ENCODE results near the gene TAS2R20. TPM values are rescaled to one million over a fixed set of nuclear protein-coding genes. Genes with fewer than 3 reads are reported as not detected.
A peak's percentile ranks its signal among the peaks of the same experiment; 100 is the strongest.

The TAS2R20 gene
- total and polyA plus RNA-seq, 2 of the 13 experiments (the other 11 are each of a cell fraction or from before 2014, with no cell fraction given), result 0.54 to 2.9 TPM

DNA sequence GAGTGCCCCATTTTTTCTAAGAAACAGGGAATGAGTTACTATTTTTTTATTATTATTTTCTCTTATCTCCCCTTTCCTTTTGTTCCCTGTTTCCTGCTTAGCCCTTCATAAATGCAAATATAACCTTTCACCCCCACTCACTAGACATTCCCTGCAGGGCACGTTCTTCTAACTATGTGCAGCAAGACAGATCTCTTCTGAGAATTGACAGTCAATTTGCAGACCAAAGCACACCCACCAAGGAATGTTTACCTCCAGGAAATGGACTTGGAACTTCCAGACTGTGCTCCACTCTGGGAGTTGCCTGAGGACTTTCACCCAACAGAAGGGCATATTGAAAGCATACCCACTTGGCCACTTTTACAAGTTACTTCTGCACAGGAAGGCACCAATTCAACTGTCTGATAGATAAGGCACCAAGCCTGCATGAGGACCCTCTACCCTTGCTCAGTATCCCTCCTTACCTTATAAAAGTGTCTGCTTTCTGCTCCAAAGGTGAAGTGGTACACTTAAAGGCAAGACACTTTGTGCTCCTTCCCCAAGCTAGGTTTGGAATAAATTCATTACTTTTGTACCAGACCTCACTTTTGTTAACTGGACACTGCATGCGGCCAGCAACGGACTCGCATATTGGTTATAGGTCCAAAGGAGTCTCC is 17.8 kb upstream of the TAS2R20 start (continued):
- TF ChIP-seq, protein P1, sequence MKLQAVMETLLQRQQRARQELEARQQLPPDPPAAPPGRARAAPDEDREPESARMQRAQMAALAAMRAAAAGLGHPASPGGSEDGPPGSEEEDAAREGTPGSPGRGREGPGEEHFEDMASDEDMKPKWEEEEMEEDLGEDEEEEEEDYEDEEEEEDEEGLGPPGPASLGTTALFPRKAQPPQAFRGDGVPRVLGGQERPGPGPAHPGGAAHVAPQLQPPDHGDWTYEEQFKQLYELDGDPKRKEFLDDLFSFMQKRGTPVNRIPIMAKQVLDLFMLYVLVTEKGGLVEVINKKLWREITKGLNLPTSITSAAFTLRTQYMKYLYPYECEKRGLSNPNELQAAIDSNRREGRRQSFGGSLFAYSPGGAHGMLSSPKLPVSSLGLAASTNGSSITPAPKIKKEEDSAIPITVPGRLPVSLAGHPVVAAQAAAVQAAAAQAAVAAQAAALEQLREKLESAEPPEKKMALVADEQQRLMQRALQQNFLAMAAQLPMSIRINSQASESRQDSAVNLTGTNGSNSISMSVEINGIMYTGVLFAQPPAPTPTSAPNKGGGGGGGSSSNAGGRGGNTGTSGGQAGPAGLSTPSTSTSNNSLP (IDR thresholded peaks at IDR 0.05; ENCODE audit: low read depth, low read length), result no peak
- peak; percentile 95 for TF ChIP-seq PPARG (CRISPR knock-in tag; conservative IDR thresholded peaks at IDR 0.05)
- TF ChIP-seq, protein P2, sequence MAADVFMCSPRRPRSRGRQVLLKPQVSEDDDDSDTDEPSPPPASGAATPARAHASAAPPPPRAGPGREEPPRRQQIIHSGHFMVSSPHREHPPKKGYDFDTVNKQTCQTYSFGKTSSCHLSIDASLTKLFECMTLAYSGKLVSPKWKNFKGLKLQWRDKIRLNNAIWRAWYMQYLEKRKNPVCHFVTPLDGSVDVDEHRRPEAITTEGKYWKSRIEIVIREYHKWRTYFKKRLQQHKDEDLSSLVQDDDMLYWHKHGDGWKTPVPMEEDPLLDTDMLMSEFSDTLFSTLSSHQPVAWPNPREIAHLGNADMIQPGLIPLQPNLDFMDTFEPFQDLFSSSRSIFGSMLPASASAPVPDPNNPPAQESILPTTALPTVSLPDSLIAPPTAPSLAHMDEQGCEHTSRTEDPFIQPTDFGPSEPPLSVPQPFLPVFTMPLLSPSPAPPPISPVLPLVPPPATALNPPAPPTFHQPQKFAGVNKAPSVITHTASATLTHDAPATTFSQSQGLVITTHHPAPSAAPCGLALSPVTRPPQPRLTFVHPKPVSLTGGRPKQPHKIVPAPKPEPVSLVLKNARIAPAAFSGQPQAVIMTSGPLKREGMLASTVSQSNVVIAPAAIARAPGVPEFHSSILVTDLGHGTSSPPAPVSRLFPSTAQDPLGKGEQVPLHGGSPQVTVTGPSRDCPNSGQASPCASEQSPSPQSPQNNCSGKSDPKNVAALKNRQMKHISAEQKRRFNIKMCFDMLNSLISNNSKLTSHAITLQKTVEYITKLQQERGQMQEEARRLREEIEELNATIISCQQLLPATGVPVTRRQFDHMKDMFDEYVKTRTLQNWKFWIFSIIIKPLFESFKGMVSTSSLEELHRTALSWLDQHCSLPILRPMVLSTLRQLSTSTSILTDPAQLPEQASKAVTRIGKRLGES (CRISPR knock-in tag; IDR thresholded peaks at IDR 0.05; ENCODE audit: borderline replicate concordance), result no peak
- TF ChIP-seq ZNF343 (CRISPR knock-in tag; IDR thresholded peaks at IDR 0.05), result no peak
- TF ChIP-seq RFXAP (CRISPR knock-in tag; IDR thresholded peaks at IDR 0.05; ENCODE audit: borderline replicate concordance), result no peak
- TF ChIP-seq HOXD1 (CRISPR knock-in tag; IDR thresholded peaks at IDR 0.05), result peak; percentile 77; the same call in 1 of the 2 replicates
- TF ChIP-seq, protein P3, sequence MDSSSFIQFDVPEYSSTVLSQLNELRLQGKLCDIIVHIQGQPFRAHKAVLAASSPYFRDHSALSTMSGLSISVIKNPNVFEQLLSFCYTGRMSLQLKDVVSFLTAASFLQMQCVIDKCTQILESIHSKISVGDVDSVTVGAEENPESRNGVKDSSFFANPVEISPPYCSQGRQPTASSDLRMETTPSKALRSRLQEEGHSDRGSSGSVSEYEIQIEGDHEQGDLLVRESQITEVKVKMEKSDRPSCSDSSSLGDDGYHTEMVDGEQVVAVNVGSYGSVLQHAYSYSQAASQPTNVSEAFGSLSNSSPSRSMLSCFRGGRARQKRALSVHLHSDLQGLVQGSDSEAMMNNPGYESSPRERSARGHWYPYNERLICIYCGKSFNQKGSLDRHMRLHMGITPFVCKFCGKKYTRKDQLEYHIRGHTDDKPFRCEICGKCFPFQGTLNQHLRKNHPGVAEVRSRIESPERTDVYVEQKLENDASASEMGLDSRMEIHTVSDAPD (CRISPR knock-in tag; IDR thresholded peaks at IDR 0.05), result no peak; the same call in 1 of the 2 replicates
- TF ChIP-seq SAP130 (CRISPR knock-in tag; IDR thresholded peaks at IDR 0.05; ENCODE audit: low read depth), result peak; percentile 83
- TF ChIP-seq MED13 (CRISPR knock-in tag; IDR thresholded peaks at IDR 0.05), result no peak
- TF ChIP-seq KLF12 (CRISPR knock-in tag; IDR thresholded peaks at IDR 0.05; ENCODE audit: borderline replicate concordance), result no peak; the same call in 1 of the 2 replicates
- TF ChIP-seq, protein P4, sequence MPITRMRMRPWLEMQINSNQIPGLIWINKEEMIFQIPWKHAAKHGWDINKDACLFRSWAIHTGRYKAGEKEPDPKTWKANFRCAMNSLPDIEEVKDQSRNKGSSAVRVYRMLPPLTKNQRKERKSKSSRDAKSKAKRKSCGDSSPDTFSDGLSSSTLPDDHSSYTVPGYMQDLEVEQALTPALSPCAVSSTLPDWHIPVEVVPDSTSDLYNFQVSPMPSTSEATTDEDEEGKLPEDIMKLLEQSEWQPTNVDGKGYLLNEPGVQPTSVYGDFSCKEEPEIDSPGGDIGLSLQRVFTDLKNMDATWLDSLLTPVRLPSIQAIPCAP (CRISPR knock-in tag; IDR thresholded peaks at IDR 0.05; ENCODE audit: low read depth), result no peak
- TF ChIP-seq ARNT (IDR thresholded peaks at IDR 0.05), result no peak
- TF ChIP-seq, protein P5, sequence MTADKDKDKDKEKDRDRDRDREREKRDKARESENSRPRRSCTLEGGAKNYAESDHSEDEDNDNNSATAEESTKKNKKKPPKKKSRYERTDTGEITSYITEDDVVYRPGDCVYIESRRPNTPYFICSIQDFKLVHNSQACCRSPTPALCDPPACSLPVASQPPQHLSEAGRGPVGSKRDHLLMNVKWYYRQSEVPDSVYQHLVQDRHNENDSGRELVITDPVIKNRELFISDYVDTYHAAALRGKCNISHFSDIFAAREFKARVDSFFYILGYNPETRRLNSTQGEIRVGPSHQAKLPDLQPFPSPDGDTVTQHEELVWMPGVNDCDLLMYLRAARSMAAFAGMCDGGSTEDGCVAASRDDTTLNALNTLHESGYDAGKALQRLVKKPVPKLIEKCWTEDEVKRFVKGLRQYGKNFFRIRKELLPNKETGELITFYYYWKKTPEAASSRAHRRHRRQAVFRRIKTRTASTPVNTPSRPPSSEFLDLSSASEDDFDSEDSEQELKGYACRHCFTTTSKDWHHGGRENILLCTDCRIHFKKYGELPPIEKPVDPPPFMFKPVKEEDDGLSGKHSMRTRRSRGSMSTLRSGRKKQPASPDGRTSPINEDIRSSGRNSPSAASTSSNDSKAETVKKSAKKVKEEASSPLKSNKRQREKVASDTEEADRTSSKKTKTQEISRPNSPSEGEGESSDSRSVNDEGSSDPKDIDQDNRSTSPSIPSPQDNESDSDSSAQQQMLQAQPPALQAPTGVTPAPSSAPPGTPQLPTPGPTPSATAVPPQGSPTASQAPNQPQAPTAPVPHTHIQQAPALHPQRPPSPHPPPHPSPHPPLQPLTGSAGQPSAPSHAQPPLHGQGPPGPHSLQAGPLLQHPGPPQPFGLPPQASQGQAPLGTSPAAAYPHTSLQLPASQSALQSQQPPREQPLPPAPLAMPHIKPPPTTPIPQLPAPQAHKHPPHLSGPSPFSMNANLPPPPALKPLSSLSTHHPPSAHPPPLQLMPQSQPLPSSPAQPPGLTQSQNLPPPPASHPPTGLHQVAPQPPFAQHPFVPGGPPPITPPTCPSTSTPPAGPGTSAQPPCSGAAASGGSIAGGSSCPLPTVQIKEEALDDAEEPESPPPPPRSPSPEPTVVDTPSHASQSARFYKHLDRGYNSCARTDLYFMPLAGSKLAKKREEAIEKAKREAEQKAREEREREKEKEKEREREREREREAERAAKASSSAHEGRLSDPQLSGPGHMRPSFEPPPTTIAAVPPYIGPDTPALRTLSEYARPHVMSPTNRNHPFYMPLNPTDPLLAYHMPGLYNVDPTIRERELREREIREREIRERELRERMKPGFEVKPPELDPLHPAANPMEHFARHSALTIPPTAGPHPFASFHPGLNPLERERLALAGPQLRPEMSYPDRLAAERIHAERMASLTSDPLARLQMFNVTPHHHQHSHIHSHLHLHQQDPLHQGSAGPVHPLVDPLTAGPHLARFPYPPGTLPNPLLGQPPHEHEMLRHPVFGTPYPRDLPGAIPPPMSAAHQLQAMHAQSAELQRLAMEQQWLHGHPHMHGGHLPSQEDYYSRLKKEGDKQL (CRISPR knock-in tag; IDR thresholded peaks at IDR 0.05; ENCODE audit: low read depth), result no peak

Data from HepG2 (cell line).